ENCODE data around the gene TES.

Gene TES

DNA sequence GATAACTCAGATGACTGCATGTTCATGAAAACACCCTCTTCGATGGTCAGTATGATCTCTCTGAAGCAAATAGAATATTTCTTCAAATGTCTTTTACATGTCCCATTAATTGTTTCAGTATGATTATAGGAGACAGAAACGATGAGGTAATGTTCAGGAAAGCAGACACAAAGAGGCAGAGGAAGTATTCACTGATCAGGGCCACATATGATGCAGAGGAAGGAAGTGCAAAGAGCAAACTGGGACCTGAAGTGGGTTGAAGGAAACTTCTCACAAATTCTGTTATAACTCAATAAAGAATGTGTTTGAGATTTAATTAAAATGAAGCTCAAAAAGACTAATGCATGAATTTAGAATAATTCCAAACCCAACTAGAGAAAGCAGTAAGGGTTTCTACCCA is 70.5 kb downstream of the TES start:
- H3K79me2 ChIP-seq (ENCODE audit: insufficient read depth, low read depth), result no peaks in the 10 kb centered on the region
- H3K27ac ChIP-seq, result no peak overlapping the region
- TF ChIP-seq, protein P1, sequence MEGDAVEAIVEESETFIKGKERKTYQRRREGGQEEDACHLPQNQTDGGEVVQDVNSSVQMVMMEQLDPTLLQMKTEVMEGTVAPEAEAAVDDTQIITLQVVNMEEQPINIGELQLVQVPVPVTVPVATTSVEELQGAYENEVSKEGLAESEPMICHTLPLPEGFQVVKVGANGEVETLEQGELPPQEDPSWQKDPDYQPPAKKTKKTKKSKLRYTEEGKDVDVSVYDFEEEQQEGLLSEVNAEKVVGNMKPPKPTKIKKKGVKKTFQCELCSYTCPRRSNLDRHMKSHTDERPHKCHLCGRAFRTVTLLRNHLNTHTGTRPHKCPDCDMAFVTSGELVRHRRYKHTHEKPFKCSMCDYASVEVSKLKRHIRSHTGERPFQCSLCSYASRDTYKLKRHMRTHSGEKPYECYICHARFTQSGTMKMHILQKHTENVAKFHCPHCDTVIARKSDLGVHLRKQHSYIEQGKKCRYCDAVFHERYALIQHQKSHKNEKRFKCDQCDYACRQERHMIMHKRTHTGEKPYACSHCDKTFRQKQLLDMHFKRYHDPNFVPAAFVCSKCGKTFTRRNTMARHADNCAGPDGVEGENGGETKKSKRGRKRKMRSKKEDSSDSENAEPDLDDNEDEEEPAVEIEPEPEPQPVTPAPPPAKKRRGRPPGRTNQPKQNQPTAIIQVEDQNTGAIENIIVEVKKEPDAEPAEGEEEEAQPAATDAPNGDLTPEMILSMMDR (conservative IDR thresholded peaks at IDR 0.05; ENCODE audit: low read depth, low read length), result no peak
- H3K4me3 ChIP-seq (IDR thresholded peaks at IDR 0.05; ENCODE audit: insufficient read depth, low read depth, low read length), result no peak overlapping the region
- no peaks in the 10 kb centered on the region for H3K36me3 ChIP-seq (ENCODE audit: insufficient read depth)
- H2AFZ ChIP-seq (ENCODE audit: low read depth), result no peak overlapping the region
- no peak overlapping the region for H3K4me2 ChIP-seq
- H3K4me1 ChIP-seq (ENCODE audit: low read depth, poor library complexity, severe bottlenecking), result no peaks in the 10 kb centered on the region
- H3K9ac ChIP-seq, result no peak overlapping the region
- no peaks in the 10 kb centered on the region for H4K20me1 ChIP-seq (ENCODE audit: insufficient read depth)
- no peaks in the 10 kb centered on the region for H3K27me3 ChIP-seq (ENCODE audit: insufficient read depth, low read depth)

DNA sequence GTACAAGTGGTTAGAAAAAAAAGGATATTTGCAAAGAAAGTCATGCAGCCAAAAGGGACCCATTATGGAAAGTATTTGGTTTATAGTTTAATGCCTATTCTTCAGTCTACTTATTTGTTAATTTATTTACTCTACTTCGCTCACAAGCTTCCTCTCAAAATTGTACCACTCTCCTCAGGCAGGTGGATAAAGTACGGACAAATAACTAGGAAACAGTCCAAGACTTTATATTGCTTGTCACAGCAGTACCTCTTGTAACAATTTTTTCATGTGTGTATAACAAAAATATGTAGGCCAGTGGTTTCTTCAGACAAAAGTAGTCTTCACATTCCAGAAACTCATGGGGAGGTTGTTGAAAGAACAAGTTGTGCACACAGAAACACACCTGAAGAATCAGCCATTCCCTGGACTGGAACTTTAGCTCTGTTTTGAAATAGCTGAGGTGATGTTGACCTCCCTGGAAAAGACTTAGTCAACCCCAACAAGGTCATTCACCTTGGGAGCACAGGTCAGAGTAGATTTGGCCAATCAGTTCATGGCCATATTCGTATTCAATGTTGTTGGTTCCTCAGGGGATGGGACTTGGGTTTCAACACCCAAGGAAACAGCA is 73.4 kb downstream of the TES start:
- TF ChIP-seq, protein P1 (conservative IDR thresholded peaks at IDR 0.05; ENCODE audit: low read depth, low read length), result no peak
- H3K4me3 ChIP-seq (IDR thresholded peaks at IDR 0.05; ENCODE audit: insufficient read depth, low read depth, low read length), result no peak overlapping the region
- no peak overlapping the region for H3K4me2 ChIP-seq
- no peaks in the 10 kb centered on the region for H3K27me3 ChIP-seq (ENCODE audit: insufficient read depth, low read depth)
- H4K20me1 ChIP-seq (ENCODE audit: insufficient read depth), result no peaks in the 10 kb centered on the region
- H3K79me2 ChIP-seq (ENCODE audit: insufficient read depth, low read depth), result no peaks in the 10 kb centered on the region
- H3K9ac ChIP-seq, result no peak overlapping the region
- no peaks in the 10 kb centered on the region for H3K4me1 ChIP-seq (ENCODE audit: low read depth, poor library complexity, severe bottlenecking)
- H3K36me3 ChIP-seq (ENCODE audit: insufficient read depth), result no peaks in the 10 kb centered on the region
- H2AFZ ChIP-seq (ENCODE audit: low read depth), result no peak overlapping the region
- no peak overlapping the region for H3K27ac ChIP-seq

DNA sequence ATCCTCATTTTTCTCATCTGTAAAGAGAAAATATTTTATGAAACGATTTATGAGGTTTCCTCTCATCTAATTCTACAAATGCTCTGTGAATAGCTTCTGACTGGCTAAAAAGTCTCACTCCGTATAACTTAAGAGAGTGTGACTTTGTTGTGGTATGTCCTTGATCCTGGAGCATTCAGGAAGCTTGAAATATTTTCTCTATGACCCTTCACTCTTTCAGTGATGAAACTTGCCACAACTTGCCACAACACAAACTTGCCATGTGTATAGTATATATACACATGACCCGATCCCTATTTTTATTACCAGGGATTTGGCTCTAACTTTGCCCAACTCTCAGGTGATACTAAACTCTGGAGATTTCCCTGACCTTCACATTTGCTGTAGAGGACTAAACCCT is 74.1 kb downstream of the TES start:
- no peaks in the 10 kb centered on the region for H4K20me1 ChIP-seq (ENCODE audit: insufficient read depth)
- no peak overlapping the region for H3K9ac ChIP-seq
- no peaks in the 10 kb centered on the region for H3K4me1 ChIP-seq (ENCODE audit: low read depth, poor library complexity, severe bottlenecking)
- no peaks in the 10 kb centered on the region for H3K36me3 ChIP-seq (ENCODE audit: insufficient read depth)
- TF ChIP-seq, protein P1 (conservative IDR thresholded peaks at IDR 0.05; ENCODE audit: low read depth, low read length), result no peak
- no peak overlapping the region for H2AFZ ChIP-seq (ENCODE audit: low read depth)
- no peaks in the 10 kb centered on the region for H3K27me3 ChIP-seq (ENCODE audit: insufficient read depth, low read depth)
- no peak overlapping the region for H3K27ac ChIP-seq
- no peak overlapping the region for H3K4me3 ChIP-seq (IDR thresholded peaks at IDR 0.05; ENCODE audit: insufficient read depth, low read depth, low read length)
- H3K79me2 ChIP-seq (ENCODE audit: insufficient read depth, low read depth), result no peaks in the 10 kb centered on the region
- no peak overlapping the region for H3K4me2 ChIP-seq

DNA sequence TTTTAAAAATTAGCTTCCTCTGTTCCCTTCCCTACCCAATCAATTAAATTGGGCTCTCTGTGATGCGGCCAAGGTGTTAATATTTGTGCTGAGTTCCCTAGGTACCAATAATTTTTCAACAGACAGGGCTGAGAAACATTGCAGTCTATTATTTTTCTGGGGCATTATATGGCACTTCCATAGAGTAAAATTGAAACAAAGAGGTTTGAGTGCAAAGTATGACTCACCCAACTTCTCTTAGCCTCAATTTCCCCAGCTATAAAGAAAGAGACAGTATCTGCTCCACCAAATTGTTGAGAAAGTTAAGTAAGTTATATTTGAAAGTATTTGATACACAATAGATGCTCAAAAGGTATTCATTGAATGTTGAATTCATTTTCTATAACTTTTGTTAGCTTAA is 74.9 kb downstream of the TES start:
- H3K9ac ChIP-seq, result no peak overlapping the region
- TF ChIP-seq, protein P1 (conservative IDR thresholded peaks at IDR 0.05; ENCODE audit: low read depth, low read length), result no peak
- H3K4me3 ChIP-seq (IDR thresholded peaks at IDR 0.05; ENCODE audit: insufficient read depth, low read depth, low read length), result no peak overlapping the region
- H2AFZ ChIP-seq (ENCODE audit: low read depth), result no peak overlapping the region
- no peaks in the 10 kb centered on the region for H3K79me2 ChIP-seq (ENCODE audit: insufficient read depth, low read depth)
- no peak overlapping the region for H3K4me2 ChIP-seq
- H3K4me1 ChIP-seq (ENCODE audit: low read depth, poor library complexity, severe bottlenecking), result no peaks in the 10 kb centered on the region
- no peaks in the 10 kb centered on the region for H3K36me3 ChIP-seq (ENCODE audit: insufficient read depth)
- no peaks in the 10 kb centered on the region for H3K27me3 ChIP-seq (ENCODE audit: insufficient read depth, low read depth)
- no peaks in the 10 kb centered on the region for H4K20me1 ChIP-seq (ENCODE audit: insufficient read depth)
- H3K27ac ChIP-seq, result no peak overlapping the region
